MM.1S (cell line): ENCODE results near the gene MIPEP.

Experiments
- EZH2phosphoT487 ChIP-seq: fragments of 300-600 bp; sonication (generic); IDR thresholded peaks from 2 replicates; pipeline ENCODE4 v1.6.1; 2018; ENCODE audit warnings: antibody characterized with exemption, low read length
- TF ChIP-seq, protein P1 (sequence below): fragments of 300-600 bp; sonication (generic); IDR thresholded peaks from 2 replicates; pipeline ENCODE4 v1.5.1; 2016; ENCODE audit warnings: antibody characterized with exemption, low read length, mixed read lengths

DNA sequence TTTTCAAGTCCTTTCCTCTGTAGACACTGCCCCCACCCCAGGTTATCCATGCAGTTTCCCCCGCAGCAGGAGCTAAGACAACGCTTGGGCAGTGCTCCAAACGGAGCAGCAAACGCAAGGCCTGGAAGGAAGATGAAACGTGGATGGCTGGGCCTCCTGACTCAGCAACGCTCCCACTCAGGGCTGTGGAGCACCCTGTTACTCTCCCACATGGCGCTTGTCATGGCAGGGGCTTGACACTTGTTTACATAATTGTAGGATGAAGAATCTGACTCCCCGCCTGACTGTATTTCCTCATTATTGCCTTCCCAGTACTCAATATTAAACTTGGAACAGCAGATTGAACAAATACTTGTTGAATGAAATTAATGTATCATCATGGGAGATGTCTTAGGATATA, 8.9 kb upstream of the MIPEP start:
- TF ChIP-seq, protein P1, sequence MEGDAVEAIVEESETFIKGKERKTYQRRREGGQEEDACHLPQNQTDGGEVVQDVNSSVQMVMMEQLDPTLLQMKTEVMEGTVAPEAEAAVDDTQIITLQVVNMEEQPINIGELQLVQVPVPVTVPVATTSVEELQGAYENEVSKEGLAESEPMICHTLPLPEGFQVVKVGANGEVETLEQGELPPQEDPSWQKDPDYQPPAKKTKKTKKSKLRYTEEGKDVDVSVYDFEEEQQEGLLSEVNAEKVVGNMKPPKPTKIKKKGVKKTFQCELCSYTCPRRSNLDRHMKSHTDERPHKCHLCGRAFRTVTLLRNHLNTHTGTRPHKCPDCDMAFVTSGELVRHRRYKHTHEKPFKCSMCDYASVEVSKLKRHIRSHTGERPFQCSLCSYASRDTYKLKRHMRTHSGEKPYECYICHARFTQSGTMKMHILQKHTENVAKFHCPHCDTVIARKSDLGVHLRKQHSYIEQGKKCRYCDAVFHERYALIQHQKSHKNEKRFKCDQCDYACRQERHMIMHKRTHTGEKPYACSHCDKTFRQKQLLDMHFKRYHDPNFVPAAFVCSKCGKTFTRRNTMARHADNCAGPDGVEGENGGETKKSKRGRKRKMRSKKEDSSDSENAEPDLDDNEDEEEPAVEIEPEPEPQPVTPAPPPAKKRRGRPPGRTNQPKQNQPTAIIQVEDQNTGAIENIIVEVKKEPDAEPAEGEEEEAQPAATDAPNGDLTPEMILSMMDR = no peak
- no peak for TF ChIP-seq EZH2phosphoT487
